ENCODE data around the gene NKX2-3.

NKX2-3 gene

GRCh38 chr10:99532687-99533495, at the start of gene NKX2-3:
NKX2-3 (plus strand) TSS chr10:99532942; CDS start chr10:99533132, 190 bp downstream.
- no peak for DNase-seq

- no peak for DNase-seq
These were observed 47.8 kb upstream of the NKX2-3 start for GRCh38 chr10:99484626-99485581.

GRCh38 chr10:99487125-99487807, 45.5 kb upstream of the NKX2-3 start:
- DNase-seq = no peak

- no peak for DNase-seq
These were observed 43.5 kb upstream of the NKX2-3 start for GRCh38 chr10:99489271-99489670.

GRCh38 chr10:99497343-99498025, 35.3 kb upstream of the NKX2-3 start:
- no peak for DNase-seq

GRCh38 chr10:99506416-99506815, 26.3 kb upstream of the NKX2-3 start:
- DNase-seq = no peak

- no peak for DNase-seq
These were observed 25.5 kb upstream of the NKX2-3 start for GRCh38 chr10:99507265-99507664.

- DNase-seq = no peak
These were observed 19.7 kb upstream of the NKX2-3 start for GRCh38 chr10:99513061-99513460.

GRCh38 chr10:99519690-99520039, 13.1 kb upstream of the NKX2-3 start:
- DNase-seq = no peak

GRCh38 chr10:99520040-99520846, 12.5 kb upstream of the NKX2-3 start:
- no peak for DNase-seq

GRCh38 chr10:99520847-99521764, 11.6 kb upstream of the NKX2-3 start:
- DNase-seq = no peak

- no peak for DNase-seq
These were observed 10.8 kb upstream of the NKX2-3 start for GRCh38 chr10:99521765-99522469.

- no peak for DNase-seq
These were observed 10.1 kb upstream of the NKX2-3 start for GRCh38 chr10:99522470-99523250.

- DNase-seq = no peak
These were observed 9.4 kb upstream of the NKX2-3 start for GRCh38 chr10:99523251-99523773.

GRCh38 chr10:99524050-99524666, 8.6 kb upstream of the NKX2-3 start:
- no peak for DNase-seq

- no peak for DNase-seq
These were observed 7.9 kb upstream of the NKX2-3 start for GRCh38 chr10:99524736-99525380.

- DNase-seq = no peak
These were observed 6.8 kb upstream of the NKX2-3 start for GRCh38 chr10:99525897-99526296.

All from activated CD4-positive, alpha-beta T cell treated with anti-CD3 and anti-CD28 coated beads for 1 hour (primary cell).